Measurements from ENCODE around the gene OGFOD3. TPM values are rescaled to one million over a fixed set of nuclear protein-coding genes. Genes with fewer than 3 reads are reported as not detected.
"Not testable (repeated sequence)": the region's sequence is repeated elsewhere in the genome, so short reads cannot be mapped to it uniquely, and the experiment has no call there.

The OGFOD3 gene
- total and polyA plus RNA-seq, 5 donors, result 27.9 to 34.0 (median 28.9) TPM

DNA sequence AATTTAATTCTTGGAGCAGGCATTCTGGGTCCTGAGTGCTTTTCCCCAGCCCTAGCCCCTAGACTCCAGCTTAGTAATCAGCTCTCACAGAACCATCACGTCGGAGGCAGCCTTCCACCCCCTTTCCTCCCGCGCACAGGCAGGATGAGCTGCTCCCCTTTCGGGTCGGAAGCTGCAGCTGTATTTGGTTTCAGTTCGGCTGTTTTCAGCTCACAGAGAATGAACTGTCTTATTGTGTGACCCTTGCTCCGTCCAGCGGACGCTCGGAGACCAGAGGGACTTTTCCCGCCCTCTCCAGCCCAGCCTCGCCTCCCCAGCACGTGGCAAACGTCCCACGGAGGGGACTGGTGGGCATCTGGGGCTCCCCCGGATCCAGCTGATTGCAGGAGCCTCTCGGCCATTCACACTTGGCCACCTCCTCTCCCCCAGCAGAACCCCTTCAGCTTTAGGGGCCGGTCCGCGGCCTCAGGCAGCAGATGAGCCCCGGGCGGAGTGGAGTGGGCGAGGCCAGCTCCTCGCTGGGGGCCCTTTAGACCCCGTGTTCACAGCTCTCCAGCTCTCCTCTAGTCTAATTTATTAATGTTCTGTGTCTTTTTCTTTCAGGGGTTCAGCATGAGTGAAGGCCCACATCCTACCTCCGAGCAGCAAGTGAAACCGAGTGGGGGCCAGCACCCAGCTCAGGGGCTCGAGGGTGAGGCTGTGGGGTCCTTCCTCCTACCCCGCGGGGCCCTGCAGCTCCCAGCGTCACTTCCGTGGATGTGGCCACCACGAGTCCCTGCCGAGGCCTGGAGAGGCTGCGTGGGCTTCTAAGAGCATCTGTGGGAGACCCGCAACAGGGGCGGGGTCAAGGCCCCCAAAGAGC is 47.7 kb downstream of the OGFOD3 start:
- Histone ChIP-seq H3K9me3 (ENCODE audit: control insufficient read depth, low read length) (no peaks in the 10 kb centered on the region), H3K27ac (ENCODE audit: low read length) (no peak overlapping the region), H3K27me3 (ENCODE audit: control insufficient read depth, insufficient read depth) (no peaks in the 10 kb centered on the region), H3K4me1 (ENCODE audit: control insufficient read depth, insufficient read depth, low read length) (no peaks in the 10 kb centered on the region), H3K4me3 (ENCODE audit: low read length) (peak overlapping the region; percentile 34)
- 38% methylated on average over 38 of the region's 38 CpGs for WGBS
- DNase-seq, result peak in 2 of 3 donors; percentile 29 to 35
- no peak for ATAC-seq
- intact Hi-C loops (cut with DNase I), result no loop called here

DNA sequence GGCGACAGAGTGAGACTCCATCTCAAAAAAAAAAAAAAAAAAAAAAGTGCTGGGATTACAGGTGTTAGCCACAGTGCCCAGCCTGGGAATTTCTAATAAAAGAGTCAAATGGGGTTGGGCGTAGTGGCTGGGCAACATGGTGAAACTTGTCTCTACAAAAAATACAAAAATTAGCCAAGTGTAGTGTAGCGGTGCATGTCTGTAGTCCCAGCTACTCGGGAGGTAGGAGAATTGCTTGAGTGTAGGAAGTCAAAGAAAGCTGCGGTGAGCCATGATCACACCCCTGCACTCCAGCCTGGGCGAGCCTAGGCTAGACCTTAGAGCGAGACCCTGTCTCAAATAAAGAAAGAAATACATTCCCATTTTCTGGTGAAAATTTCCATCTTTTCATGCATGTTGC is 49.2 kb downstream of the OGFOD3 start:
- DNase-seq, result no peak
- Histone ChIP-seq H3K27ac (ENCODE audit: low read length) (no peak overlapping the region), H3K4me3 (ENCODE audit: low read length) (no peak overlapping the region), H3K27me3 (ENCODE audit: control insufficient read depth, insufficient read depth) (no peaks in the 10 kb centered on the region), H3K9me3 (ENCODE audit: control insufficient read depth, low read length) (no peaks in the 10 kb centered on the region), H3K4me1 (ENCODE audit: control insufficient read depth, insufficient read depth, low read length) (no peaks in the 10 kb centered on the region)
- intact Hi-C loops (cut with DNase I), result no loop called here
- 93% methylated on average over 6 of the region's 7 CpGs for WGBS
- no peak for ATAC-seq

DNA sequence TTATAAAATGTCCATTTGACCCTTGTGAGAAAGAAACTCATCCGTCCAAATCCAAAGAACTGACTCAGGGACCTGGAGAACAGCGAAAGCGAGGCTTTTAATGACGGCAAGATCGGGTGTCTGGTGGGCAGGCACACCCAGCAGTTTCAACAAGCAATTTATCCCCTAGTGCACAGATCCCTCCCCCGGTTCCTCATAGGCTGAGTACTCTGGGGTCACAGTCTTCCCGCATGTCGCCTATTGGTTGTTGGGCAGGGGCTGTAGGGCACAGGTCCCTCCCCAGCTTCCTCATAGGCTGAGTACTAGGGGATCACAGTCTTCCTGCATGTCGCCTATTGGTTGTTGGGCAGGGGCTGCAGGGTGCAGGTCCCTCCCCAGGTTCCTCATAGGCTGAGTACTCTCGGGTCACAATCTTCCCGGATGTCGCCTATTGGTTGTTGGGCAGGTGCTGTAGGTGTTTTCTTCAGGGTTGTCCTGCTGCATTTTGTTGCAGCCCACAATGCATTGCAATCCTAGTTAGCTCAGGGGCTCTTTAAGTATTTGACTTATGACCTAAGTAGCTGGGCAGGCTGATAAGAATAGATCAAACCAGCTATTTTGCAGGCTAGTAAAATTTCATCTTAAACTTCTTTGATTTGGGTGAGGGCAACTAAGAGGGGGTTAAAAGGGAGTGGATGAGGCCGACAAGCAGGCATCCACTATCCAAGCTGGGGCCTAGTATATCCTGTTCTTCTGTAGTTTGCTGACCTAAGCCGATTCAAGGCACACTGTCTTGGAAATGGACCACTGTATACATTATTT is 50.5 kb downstream of the OGFOD3 start:
- Histone ChIP-seq H3K27ac (ENCODE audit: low read length) (no peak overlapping the region), H3K27me3 (ENCODE audit: control insufficient read depth, insufficient read depth) (no peaks in the 10 kb centered on the region), H3K9me3 (ENCODE audit: control insufficient read depth, low read length) (no peaks in the 10 kb centered on the region), H3K4me3 (ENCODE audit: low read length) (no peak overlapping the region), H3K4me1 (ENCODE audit: control insufficient read depth, insufficient read depth, low read length) (no peaks in the 10 kb centered on the region)
- no peak for ATAC-seq
- no peak for DNase-seq
- 87% methylated on average over 14 of the region's 14 CpGs for WGBS
- intact Hi-C loops (cut with DNase I), result no loop called here

DNA sequence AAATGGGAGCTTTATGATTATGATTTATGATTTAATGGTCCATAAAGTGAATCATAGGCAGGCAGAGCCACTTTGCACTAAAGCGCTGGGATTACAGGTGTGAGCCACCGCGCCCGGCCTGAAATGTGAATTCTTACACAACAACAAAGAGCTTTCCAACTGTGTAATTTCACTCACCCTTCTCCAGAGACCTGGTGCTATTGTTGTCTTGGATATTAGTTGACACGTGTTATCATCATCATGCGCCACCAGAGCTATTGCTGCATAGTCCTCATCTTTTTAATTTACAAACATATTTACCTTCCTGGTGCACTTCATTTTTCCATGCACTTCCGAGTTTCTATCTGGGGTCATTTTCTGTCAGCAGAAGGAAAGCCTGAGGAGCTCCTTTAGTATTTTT is 51.6 kb downstream of the OGFOD3 start:
- 82% methylated on average over 7 of the region's 7 CpGs for WGBS
- H3K27ac ChIP-seq (ENCODE audit: low read length), result no peak overlapping the region
- H3K4me3 ChIP-seq (ENCODE audit: low read length), result no peak overlapping the region
- ATAC-seq (no peak), DNase-seq (no peak)
- H3K9me3 ChIP-seq (ENCODE audit: control insufficient read depth, low read length), result no peaks in the 10 kb centered on the region
- intact Hi-C loops (cut with DNase I), result no loop called here
- H3K4me1 ChIP-seq (ENCODE audit: control insufficient read depth, insufficient read depth, low read length), result no peaks in the 10 kb centered on the region
- no peaks in the 10 kb centered on the region for H3K27me3 ChIP-seq (ENCODE audit: control insufficient read depth, insufficient read depth)

DNA sequence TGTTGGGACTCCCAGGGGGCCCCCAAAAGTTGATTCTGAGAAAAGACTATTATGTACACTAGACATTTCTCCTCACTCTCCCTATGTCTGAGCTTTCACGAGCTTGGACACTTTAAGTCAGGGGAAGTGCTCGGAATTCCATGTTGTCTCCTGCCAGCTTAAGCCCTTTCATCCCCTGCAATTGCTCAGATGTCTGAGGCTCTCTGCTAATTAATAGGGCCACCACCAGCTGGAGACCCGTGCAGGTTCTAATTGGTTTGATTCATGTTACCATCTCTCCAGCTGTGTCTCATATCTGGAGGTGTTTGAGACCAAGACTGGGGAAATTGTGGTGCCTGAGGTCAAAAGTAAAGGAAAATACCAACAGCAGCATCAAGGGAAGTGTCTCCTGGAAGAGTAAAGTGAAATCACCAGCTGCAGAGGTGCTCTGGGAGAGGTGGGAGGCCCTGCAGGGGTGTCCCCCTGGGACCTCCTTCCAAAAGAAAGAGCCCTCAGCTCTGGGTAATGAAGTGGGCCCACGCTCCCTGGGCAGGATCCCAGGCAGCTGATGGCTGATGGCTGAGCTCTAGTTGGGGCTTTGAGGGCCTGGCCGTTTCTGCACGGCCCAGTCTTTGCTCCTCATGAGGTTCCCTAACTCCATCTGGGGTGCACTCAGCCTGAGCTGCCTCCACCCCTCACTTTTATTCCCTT is 52.6 kb downstream of the OGFOD3 start:
- 69% methylated on average over 6 of the region's 6 CpGs for WGBS
- Histone ChIP-seq H3K27me3 (ENCODE audit: control insufficient read depth, insufficient read depth) (no peaks in the 10 kb centered on the region), H3K9me3 (ENCODE audit: control insufficient read depth, low read length) (no peaks in the 10 kb centered on the region), H3K4me3 (ENCODE audit: low read length) (no peak overlapping the region), H3K4me1 (ENCODE audit: control insufficient read depth, insufficient read depth, low read length) (no peaks in the 10 kb centered on the region), H3K27ac (ENCODE audit: low read length) (no peak overlapping the region)
- ATAC-seq (no peak), DNase-seq (no peak)
- intact Hi-C loops (cut with DNase I), result no loop called here

DNA sequence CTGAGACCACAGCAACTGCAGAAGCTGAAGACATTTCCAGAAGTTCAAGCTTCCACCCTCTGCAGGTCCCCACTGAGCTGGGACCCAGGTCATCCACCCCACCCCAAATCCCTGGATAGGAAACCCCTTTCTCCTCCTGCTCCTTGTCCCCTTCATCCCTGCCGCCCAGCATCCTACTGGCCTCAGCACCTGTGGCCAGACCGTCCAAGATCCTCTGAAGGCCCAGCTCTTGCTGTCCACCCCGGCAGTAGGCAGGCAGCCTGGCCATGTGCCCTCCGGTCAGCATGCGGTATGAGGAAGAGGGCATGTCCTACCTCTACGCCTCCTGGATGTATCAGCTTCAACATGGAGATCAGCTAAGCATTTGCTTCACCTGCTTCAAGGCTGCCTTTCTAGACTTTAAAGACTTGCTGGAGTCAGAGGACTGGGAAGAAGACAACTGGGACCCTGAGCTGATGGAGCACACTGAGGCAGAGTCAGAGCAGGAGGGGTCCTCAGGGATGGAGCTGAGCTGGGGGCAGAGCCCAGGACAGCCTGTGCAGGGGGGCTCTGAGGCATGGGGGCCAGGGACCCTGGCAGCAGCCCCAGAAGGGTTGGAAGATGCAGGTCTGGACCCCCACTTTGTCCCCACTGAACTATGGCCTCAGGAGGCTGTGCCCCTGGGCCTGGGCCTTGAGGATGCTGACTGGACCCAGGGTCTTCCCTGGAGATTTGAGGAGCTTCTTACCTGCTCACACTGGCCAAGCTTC is 56.3 kb downstream of the OGFOD3 start:
- intact Hi-C loops (cut with DNase I), result no loop called here
- Histone ChIP-seq H3K4me1 (ENCODE audit: control insufficient read depth, insufficient read depth, low read length) (no peaks in the 10 kb centered on the region), H3K27ac (ENCODE audit: low read length) (no peak overlapping the region), H3K9me3 (ENCODE audit: control insufficient read depth, low read length) (no peaks in the 10 kb centered on the region), H3K27me3 (ENCODE audit: control insufficient read depth, insufficient read depth) (no peaks in the 10 kb centered on the region), H3K4me3 (ENCODE audit: low read length) (no peak overlapping the region)
- DNase-seq, result no peak
- WGBS, result 89% methylated on average over 6 of the region's 6 CpGs
- no peak for ATAC-seq

DNA sequence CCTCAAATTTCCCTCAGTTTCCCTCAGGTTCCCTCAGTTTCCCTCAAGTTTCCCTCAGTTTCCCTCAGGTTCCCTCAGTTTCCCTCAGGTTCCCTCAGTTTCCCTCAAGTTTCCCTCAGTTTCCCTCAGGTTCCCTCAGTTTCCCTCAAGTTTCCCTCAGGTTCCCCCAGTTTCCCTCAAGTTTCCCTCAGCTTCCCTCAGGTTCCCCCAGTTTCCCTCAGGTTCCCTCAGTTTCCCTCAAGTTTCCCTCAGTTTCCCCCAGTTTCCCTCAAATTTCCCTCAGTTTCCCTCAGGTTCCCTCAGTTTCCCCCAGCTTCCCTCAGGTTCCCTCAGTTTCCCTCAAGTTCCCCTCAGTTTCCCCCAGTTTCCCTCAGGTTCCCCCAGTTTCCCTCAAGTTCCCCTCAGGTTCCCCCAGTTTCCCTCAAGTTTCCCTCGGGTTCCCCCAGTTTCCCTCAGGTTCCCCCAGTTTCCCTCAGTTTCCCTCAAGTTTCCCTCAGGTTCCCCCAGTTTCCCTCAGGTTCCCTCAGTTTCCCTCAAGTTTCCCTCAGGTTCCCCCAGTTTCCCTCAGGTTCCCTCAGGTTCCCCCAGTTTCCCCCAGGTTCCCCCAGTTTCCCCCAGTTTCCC is 58.8 kb downstream of the OGFOD3 start:
- not testable (repeated sequence) for H3K9me3 ChIP-seq (ENCODE audit: control insufficient read depth, low read length); ATAC-seq; DNase-seq; H3K4me3 ChIP-seq (ENCODE audit: low read length); H3K27ac ChIP-seq (ENCODE audit: low read length); H3K27me3 ChIP-seq (ENCODE audit: control insufficient read depth, insufficient read depth); H3K4me1 ChIP-seq (ENCODE audit: control insufficient read depth, insufficient read depth, low read length)
- 84% methylated on average over 1 of the region's 1 CpG for WGBS
- intact Hi-C loops (cut with DNase I), result loop anchor here (5.0 to 10.0 kb wide), 4 partner anchors 48 to 415 kb away; partner anchors contain the start of genes HEXD (in 1 of the 4) and OGFOD3 (in 1 of the 4)

DNA sequence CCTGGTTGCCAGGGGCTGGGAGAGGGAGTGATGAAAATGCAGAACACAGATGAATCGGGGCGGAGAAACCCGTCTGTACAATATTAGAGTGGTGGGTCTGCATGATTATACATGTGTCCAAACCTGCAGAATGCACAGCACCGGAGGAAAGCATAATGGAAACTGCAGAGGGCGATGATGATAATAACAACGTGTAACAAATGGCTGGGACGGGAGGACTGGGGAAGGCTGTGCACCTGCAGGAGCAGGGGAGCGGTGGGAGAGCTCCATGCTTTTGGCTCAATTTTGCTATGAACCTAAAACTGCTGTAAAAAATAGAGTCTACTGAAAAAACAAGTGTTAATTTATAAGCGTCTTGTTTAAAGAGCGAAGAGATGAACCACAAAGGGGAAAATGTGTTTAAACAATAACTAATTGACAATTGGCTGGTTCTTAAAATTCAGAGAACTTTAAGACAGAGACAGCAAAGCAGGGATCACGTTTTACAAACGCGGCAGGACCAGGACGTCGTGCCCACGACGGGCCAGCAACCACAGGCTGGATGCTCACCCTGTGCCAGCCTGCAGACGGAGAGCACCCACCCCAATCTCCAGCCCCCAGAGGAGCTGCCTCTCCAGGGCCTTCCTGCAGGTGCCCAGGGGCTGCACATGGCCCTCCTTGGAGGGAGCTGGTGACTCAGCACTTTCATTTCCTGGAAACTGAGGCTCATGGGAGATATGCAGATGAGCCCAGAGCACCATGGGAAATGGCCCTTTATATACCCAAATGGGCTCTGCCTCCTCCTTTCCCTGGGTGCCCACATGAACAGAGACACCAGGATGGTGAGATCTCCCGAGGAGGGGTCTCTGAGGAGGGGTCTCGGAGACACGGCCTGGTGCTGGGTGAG is 59.7 kb downstream of the OGFOD3 start, which contains the start of gene TEX19:
Gene TEX19, plus strand, starts transcription at position 783 of the 886 bp plus-strand sequence. CDS start 2,904 bp downstream, outside the sequence.
- H3K27me3 ChIP-seq (ENCODE audit: control insufficient read depth, insufficient read depth), result no peaks in the 10 kb centered on the region
- H3K27ac ChIP-seq (ENCODE audit: low read length), result no peak within 1 kb of the TSS
- no peak for ATAC-seq
- 68% methylated on average over 21 of the region's 21 CpGs for WGBS
- H3K9me3 ChIP-seq (ENCODE audit: control insufficient read depth, low read length), result no peaks in the 10 kb centered on the region
- H3K4me3 ChIP-seq (ENCODE audit: low read length), result no peak within 1 kb of the TSS
- DNase-seq, result no peak
- intact Hi-C loops (cut with DNase I), result loop anchor here (5.0 to 10.0 kb wide), 4 partner anchors 49 to 416 kb away; partner anchors contain the start of genes HEXD (in 1 of the 4) and OGFOD3 (in 1 of the 4)
- no peaks in the 10 kb centered on the region for H3K4me1 ChIP-seq (ENCODE audit: control insufficient read depth, insufficient read depth, low read length)

DNA sequence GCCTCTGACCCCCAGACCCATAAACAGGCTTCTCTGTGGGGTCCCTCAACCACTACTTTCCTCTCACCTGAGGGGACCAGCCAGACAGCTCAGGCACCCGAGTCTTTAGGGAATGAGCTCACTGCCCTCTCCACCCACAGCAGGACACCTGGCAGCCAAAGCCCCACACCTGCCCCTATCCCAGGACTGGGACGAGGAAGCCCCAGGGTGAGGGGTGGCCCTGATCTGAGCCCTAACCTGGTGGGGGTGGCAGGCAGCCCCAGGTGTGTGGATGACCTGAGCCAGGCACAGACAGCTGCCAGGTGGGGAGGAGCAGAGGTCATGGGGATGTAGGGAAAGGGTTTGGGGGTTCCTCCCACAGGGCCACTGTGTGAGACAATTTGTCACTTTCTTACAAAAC is 61.0 kb downstream of the OGFOD3 start:
- DNase-seq (no peak), ATAC-seq (peak in 1 of 2 donors; percentile 26)
- Histone ChIP-seq H3K4me3 (ENCODE audit: low read length) (no peak overlapping the region), H3K27me3 (ENCODE audit: control insufficient read depth, insufficient read depth) (no peaks in the 10 kb centered on the region), H3K27ac (ENCODE audit: low read length) (no peak overlapping the region), H3K9me3 (ENCODE audit: control insufficient read depth, low read length) (no peaks in the 10 kb centered on the region), H3K4me1 (ENCODE audit: control insufficient read depth, insufficient read depth, low read length) (no peaks in the 10 kb centered on the region)
- whole genome bisulfite sequencing, result 68% methylated on average over 2 of the region's 2 CpGs
- intact Hi-C loops (cut with DNase I), result loop anchor here (2.0 to 10.0 kb wide), 5 partner anchors 50 to 417 kb away; partner anchors contain the start of genes HEXD (in 1 of the 4) and OGFOD3 (in 1 of the 4)

Measured in right cardiac atrium (tissue), 5 donors.